ENCODE data around the gene UBL4A. TPM values are rescaled to one million over a fixed set of nuclear protein-coding genes. Genes with fewer than 3 reads are reported as not detected.

Gene UBL4A
- total and polyA plus RNA-seq, 2 of the 13 experiments (the other 11 are each of a cell fraction or from before 2014, with no cell fraction given), result 16.8 to 25.5 TPM

DNA sequence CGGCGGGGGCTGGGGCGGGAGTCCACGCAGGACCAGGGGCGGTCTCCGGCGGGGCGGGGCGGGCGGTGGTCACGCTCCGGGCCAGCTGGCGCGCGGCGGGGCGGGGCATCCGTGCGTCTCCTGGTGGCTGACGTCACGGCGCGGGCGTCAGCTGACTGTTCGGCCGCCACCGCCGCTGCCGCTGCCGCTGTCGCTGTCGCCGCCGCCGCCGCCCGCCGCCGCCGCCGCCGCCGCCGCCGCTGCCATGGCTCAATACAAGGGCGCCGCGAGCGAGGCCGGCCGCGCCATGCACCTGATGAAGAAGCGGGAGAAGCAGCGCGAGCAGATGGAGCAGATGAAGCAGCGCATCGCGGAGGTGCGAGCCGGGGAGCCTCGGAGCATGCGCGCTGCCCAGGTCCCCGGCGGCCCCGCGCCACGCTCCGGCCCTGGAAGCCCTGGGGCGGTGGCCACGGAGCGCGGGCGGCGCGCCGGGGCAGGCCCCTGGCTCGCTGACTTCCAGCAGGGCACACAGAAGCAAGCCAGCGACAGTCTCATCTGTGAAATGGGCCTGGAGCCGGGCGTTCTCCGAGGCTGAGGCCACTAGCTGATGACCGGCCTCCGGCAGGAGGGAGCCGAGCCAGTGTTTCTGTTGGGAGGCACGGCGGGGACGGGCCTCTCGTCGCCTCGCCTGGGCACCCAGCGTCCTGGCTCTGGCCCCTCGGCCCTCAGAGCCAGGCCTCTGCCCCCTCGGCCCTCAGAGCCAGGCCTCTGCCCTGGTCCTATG is 42.2 kb downstream of the UBL4A start, which contains the start of gene FAM50A (continued):
- TF ChIP-seq ZNF563 (CRISPR knock-in tag; IDR thresholded peaks at IDR 0.05) (0 out of 2 replicates have a peak, but pooled peaks have one; percentile 40), KMT2A (CRISPR knock-in tag; IDR thresholded peaks at IDR 0.05) (no peak), PTBP1 (IDR thresholded peaks at IDR 0.05; ENCODE audit: low read depth, low read length, poor library complexity, severe bottlenecking) (no peak), KAT8 (CRISPR knock-in tag; IDR thresholded peaks at IDR 0.05) (no peak), MAZ (IDR thresholded peaks at IDR 0.05; ENCODE audit: borderline replicate concordance, low read depth, low read length) (no peak), MAZ (CRISPR knock-in tag; IDR thresholded peaks at IDR 0.05; ENCODE audit: low read depth) (0 out of 2 replicates have a peak, but pooled peaks have one; percentile 26), ZNF414 (CRISPR knock-in tag; IDR thresholded peaks at IDR 0.05) (no peak), ATF7 (IDR thresholded peaks at IDR 0.05) (no peak), ATF7 (CRISPR knock-in tag; IDR thresholded peaks at IDR 0.05) (no peak), TRIM24 (CRISPR knock-in tag; IDR thresholded peaks at IDR 0.05) (no peak), NR2F1 (CRISPR knock-in tag; IDR thresholded peaks at IDR 0.05) (no peak), ARNT2 (CRISPR knock-in tag; IDR thresholded peaks at IDR 0.05; ENCODE audit: low read depth) (peak; percentile 37; the same call in 1 of the 2 replicates), PHF8 (CRISPR knock-in tag; IDR thresholded peaks at IDR 0.05) (peak; percentile 58; the same call in 1 of the 2 replicates), AGO2 (optimal IDR thresholded peaks at IDR 0.05; ENCODE audit: low read depth, low read length) (peak; percentile 6), ZBTB26 (CRISPR knock-in tag; IDR thresholded peaks at IDR 0.05; ENCODE audit: borderline replicate concordance) (no peak), ZFY (CRISPR knock-in tag; IDR thresholded peaks at IDR 0.05) (peak; percentile 71), XBP1 (CRISPR knock-in tag; IDR thresholded peaks at IDR 0.05) (no peak), ZNF629 (CRISPR knock-in tag; conservative IDR thresholded peaks at IDR 0.05) (peak; percentile 73)
- TF ChIP-seq, protein P1, sequence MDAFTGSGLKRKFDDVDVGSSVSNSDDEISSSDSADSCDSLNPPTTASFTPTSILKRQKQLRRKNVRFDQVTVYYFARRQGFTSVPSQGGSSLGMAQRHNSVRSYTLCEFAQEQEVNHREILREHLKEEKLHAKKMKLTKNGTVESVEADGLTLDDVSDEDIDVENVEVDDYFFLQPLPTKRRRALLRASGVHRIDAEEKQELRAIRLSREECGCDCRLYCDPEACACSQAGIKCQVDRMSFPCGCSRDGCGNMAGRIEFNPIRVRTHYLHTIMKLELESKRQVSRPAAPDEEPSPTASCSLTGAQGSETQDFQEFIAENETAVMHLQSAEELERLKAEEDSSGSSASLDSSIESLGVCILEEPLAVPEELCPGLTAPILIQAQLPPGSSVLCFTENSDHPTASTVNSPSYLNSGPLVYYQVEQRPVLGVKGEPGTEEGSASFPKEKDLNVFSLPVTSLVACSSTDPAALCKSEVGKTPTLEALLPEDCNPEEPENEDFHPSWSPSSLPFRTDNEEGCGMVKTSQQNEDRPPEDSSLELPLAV (CRISPR knock-in tag; conservative IDR thresholded peaks at IDR 0.05; ENCODE audit: low read depth), result no peak
- TF ChIP-seq, protein P2, sequence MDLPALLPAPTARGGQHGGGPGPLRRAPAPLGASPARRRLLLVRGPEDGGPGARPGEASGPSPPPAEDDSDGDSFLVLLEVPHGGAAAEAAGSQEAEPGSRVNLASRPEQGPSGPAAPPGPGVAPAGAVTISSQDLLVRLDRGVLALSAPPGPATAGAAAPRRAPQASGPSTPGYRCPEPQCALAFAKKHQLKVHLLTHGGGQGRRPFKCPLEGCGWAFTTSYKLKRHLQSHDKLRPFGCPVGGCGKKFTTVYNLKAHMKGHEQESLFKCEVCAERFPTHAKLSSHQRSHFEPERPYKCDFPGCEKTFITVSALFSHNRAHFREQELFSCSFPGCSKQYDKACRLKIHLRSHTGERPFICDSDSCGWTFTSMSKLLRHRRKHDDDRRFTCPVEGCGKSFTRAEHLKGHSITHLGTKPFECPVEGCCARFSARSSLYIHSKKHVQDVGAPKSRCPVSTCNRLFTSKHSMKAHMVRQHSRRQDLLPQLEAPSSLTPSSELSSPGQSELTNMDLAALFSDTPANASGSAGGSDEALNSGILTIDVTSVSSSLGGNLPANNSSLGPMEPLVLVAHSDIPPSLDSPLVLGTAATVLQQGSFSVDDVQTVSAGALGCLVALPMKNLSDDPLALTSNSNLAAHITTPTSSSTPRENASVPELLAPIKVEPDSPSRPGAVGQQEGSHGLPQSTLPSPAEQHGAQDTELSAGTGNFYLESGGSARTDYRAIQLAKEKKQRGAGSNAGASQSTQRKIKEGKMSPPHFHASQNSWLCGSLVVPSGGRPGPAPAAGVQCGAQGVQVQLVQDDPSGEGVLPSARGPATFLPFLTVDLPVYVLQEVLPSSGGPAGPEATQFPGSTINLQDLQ (CRISPR knock-in tag; IDR thresholded peaks at IDR 0.05), result no peak
- TF ChIP-seq, protein P3, sequence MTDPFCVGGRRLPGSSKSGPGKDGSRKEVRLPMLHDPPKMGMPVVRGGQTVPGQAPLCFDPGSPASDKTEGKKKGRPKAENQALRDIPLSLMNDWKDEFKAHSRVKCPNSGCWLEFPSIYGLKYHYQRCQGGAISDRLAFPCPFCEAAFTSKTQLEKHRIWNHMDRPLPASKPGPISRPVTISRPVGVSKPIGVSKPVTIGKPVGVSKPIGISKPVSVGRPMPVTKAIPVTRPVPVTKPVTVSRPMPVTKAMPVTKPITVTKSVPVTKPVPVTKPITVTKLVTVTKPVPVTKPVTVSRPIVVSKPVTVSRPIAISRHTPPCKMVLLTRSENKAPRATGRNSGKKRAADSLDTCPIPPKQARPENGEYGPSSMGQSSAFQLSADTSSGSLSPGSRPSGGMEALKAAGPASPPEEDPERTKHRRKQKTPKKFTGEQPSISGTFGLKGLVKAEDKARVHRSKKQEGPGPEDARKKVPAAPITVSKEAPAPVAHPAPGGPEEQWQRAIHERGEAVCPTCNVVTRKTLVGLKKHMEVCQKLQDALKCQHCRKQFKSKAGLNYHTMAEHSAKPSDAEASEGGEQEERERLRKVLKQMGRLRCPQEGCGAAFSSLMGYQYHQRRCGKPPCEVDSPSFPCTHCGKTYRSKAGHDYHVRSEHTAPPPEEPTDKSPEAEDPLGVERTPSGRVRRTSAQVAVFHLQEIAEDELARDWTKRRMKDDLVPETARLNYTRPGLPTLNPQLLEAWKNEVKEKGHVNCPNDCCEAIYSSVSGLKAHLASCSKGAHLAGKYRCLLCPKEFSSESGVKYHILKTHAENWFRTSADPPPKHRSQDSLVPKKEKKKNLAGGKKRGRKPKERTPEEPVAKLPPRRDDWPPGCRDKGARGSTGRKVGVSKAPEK (CRISPR knock-in tag; IDR thresholded peaks at IDR 0.05; ENCODE audit: borderline replicate concordance), result no peak
